UCSD-AML1 (cell line): Measurements from ENCODE around the gene FERMT1.
"Not testable (repeated sequence)": the region's sequence is repeated elsewhere in the genome, so short reads cannot be mapped to it uniquely, and the experiment has no call there.

ENCODE experiments used
- DNase-seq: peaks from one replicate; lab custom pipeline; 2025; ENCODE audit not compliant: unreplicated experiment; lab: John Stamatoyannopoulos, UW

Gene FERMT1

GRCh38 chr20:6120491-6120988 lies 2.3 kb downstream of the FERMT1 start:
- DNase-seq: no peak

- DNase-seq: no peak
These were observed 6.1 kb downstream of the FERMT1 start for GRCh38 chr20:6116758-6117157.

- no peak for DNase-seq
These were observed 7.5 kb downstream of the FERMT1 start for GRCh38 chr20:6115221-6115895.

GRCh38 chr20:6114696-6115095 lies 8.1 kb downstream of the FERMT1 start:
- DNase-seq: no peak

DNA sequence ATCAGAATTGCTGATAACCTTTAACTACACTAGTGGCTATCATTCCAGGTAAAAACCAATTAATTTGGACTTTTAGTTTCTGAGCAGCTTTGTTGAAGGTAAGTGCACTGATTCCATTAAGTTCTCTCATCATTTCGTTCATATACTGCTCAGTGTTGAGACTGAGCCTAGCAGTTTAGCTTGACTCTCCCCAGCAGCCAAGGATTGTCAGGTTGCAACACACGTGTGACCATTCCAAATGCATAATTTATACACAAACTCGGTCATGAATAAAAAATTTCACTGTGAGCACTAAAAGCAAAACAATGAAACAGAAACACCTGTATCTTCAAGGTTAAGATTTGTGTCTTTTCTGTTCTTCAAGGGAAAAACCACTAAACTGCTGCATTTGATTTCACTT lies 8.9 kb downstream of the FERMT1 start:
- DNase-seq: no peak

- DNase-seq: not testable (repeated sequence)
These were observed 9.9 kb downstream of the FERMT1 start for GRCh38 chr20:6112965-6113364.

DNA sequence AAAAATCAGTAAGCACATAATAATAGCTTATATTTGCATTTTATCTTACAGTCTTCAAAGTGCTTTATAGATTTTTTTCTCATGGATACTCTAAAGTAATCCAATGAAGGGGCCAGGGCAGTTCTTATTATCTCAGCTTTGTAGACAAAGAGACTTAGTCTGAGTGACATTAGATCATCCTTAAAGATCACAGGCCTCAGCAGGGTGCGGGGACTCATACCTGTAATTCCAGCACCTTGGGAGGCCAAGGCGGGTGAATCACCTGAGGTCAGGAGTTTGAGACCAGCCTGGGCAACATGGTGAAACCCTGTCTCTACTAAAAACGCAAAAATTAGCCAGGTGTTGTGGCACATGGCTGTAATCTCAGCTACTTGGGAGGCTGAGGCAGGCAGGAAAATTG lies 14.5 kb downstream of the FERMT1 start:
- DNase-seq: no peak

- no peak for DNase-seq
These were observed 18.2 kb downstream of the FERMT1 start for GRCh38 chr20:6104493-6105188.

DNA sequence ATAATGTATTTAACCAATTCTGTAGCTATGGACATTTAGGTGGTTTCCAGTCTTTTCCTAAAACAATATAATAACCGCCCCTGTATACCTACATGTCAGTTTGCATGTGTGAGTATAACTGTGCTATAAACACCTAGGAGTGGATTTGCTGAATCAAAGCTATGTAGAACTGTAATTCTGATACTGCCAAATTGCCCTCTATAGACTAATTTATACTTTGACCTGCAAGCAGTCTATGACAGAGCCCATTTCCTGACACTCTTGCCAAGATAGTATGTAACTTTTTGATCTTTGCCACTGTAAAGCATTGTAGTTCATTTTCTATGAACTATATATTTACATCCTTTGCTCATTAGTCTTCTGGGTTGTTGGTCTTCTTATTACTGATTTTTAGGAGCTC lies 19.5 kb downstream of the FERMT1 start:
- DNase-seq: no peak

- DNase-seq: no peak
These were observed 21.5 kb downstream of the FERMT1 start for GRCh38 chr20:6101346-6101745.

- no peak for DNase-seq
These were observed 22.6 kb downstream of the FERMT1 start for GRCh38 chr20:6100246-6100645.

DNA sequence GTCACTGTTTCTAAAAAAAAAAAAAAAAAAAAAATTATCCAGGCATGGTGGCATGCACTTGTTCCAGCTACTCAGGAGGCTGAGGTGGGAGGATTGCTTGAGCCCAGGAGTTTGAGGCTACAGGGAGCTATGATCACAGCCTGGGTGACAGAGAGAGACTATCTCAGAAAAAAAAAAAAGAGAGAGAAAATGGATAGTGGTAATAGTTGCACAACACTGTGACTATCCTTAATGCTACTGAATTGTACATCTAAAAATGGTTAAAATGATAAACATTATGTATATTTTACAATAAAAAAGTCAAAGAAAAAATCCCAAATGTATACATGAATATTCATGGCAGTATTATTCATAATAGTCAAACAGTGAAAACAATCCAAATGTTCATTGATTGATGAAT lies 23.0 kb downstream of the FERMT1 start:
- no peak for DNase-seq

GRCh38 chr20:6095409-6095808 lies 27.4 kb downstream of the FERMT1 start:
- no peak for DNase-seq

DNA sequence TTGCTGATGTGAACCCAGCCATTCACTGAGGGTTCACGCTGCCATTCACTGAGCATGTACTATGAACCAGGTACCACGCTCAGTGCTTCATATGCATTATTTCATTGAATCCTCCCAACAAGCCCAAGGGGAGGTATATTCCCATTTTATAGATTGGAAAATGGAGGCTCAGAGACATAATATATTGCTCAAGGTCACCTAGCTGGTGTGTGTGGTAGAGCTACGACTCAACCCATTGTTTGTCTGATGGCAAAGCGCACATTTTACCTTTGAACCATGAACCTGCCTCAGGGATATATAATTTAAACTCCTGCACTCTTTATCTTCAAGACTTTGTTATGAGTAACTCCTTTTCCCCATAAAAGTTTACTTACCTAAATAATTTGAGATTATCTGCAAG lies 28.3 kb downstream of the FERMT1 start:
- DNase-seq: no peak

- no peak for DNase-seq
These were observed 28.8 kb downstream of the FERMT1 start for GRCh38 chr20:6094063-6094462.

DNA sequence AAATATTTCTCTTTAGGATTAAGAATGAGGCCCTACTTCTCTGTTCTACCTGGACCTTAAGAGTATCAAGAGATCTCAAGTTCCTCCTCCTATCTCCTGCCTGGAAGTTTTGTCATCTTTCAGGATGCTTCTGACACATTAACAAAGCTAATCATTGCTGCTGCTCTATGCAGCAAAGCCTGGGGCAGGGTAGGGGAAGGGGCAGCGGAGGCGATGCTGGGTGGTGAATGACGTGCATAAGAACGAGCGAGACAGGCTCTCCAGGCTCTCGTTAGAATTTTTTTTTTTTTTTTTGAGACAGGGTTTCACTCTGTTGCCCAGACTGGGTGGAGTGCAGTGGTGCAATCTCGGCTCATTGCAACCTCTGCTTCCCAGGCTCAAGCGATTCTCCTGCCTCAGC lies 31.2 kb downstream of the FERMT1 start:
- DNase-seq: no peak

GRCh38 chr20:6086868-6087267 lies 36.0 kb downstream of the FERMT1 start:
- no peak for DNase-seq

- DNase-seq: no peak
These were observed 38.9 kb downstream of the FERMT1 start for GRCh38 chr20:6083926-6084325.

DNA sequence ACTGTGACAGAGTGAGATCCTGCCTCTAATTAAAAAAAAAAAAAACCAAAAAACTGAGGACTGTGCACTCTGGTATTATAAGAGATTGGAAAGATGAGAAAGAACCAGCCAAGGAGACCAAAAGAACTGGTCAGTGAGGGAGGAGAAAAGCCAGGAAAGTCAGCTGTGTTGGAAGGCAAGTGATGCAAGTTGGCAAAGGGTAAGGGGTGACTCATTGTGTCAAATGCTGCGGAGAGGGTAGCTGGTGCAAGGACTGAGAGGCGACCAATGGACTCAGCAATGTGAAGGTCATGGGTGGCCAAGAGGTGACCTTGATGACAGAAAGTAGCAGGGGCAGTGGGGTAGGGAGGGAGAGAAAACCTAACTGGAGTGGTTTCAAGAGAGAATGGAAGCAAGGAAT lies 41.6 kb downstream of the FERMT1 start:
- DNase-seq: no peak

- DNase-seq: no peak
These were observed 43.8 kb downstream of the FERMT1 start for GRCh38 chr20:6079016-6079415.

- no peak for DNase-seq
These were observed 47.2 kb downstream of the FERMT1 start for GRCh38 chr20:6075428-6076219.

DNA sequence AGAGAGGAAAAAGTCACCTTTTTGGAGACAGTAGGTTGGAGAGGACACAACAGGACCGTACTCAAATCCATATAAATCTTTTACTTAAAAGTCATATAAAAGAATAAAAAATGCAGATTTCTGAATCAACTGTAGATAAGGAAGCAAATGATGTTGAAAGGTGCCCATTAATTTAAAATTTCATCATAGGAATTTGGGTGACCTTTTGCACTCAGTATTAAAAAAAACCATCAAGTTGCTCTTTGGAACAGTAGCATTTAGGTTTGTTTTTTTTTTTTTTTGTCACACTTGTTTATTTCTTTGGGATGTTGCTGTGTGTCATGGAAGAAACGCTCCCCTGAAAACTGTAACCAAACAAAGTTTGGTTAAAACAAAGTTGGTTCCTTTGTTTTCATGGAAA lies 48.0 kb downstream of the FERMT1 start:
- DNase-seq: no peak
